Astrocyte (in vitro differentiated cells and primary cell): ENCODE results near the gene ARHGAP23.

Experiments used
- CTCF ChIP-seq: IDR thresholded peaks from 2 replicates; pipeline ENCODE4 v1.5.1; 2011; ENCODE audit warnings: low read depth, mild to moderate bottlenecking, inconsistent platforms, low read length, moderate library complexity; ENCODE audit not compliant: insufficient read depth
- EZH2 ChIP-seq: IDR thresholded peaks from 2 replicates; pipeline ENCODE4 v1.6.1; 2012; ENCODE audit warnings: mild to moderate bottlenecking, low read length, inconsistent platforms; ENCODE audit not compliant: insufficient read depth

DNA sequence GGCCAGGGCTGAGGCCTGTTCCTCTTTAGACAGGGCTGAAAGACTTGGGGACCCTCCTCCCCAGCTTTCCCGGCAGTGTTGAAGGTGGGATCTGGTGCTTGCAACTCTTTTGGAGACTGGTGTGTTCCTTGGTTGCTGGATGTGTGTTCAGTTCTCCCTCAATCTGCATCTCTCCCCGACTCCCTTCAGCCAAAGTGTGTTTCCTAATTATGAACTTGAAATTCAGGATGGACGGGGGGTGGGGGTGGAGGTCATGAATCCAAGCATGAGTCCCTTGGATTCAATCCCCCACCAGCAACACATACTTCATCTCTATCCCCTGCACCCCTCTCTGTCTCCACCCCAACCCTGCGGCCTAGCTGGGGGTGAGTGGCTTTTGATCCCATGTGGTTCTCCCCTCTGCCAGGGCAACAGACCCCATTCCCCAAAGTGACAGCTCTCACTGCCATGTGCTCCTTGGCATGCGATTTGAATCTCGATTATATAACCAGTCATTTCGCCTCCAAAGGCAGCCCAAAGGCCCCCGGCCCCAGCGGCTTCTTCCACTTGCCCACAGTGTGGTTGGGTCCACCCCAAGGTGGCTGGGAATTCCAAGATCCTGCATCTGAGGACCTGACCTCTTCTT is 1.3 kb downstream of the ARHGAP23 start:
- TF ChIP-seq CTCF (no peak), EZH2 (no peak)
